Measurements from ENCODE around the gene ATAD1.

ATAD1 gene

GRCh38 chr10:87781545-87781944, 36.5 kb downstream of the ATAD1 start:
- H3K4me3 ChIP-seq (ENCODE audit: low read depth, low read length) = no peak overlapping the region
- no peaks in the 10 kb centered on the region for H3K9me3 ChIP-seq (ENCODE audit: control insufficient read depth, low read length)
- no peak overlapping the region for H3K9ac ChIP-seq
- no peak overlapping the region for H3K4me2 ChIP-seq (ENCODE audit: low read length)
- H3K36me3 ChIP-seq (ENCODE audit: control insufficient read depth, insufficient read depth, low read length) = no peaks in the 10 kb centered on the region
- H2AFZ ChIP-seq = no peak overlapping the region
- no peak for TF ChIP-seq CTCF (IDR thresholded peaks at IDR 0.05)
- no peaks in the 10 kb centered on the region for H3K4me1 ChIP-seq
- no peaks in the 10 kb centered on the region for H3K27me3 ChIP-seq (ENCODE audit: control insufficient read depth, insufficient read depth, low read length)
- H3K79me2 ChIP-seq = no peaks in the 10 kb centered on the region
- no peak overlapping the region for H3K27ac ChIP-seq

- no peak for TF ChIP-seq CTCF (IDR thresholded peaks at IDR 0.05)
- no peak overlapping the region for H3K27ac ChIP-seq
- H2AFZ ChIP-seq = no peak overlapping the region
- H3K4me3 ChIP-seq (ENCODE audit: low read depth, low read length) = no peak overlapping the region
- no peaks in the 10 kb centered on the region for H3K79me2 ChIP-seq
- H3K4me2 ChIP-seq (ENCODE audit: low read length) = no peak overlapping the region
- no peaks in the 10 kb centered on the region for H3K27me3 ChIP-seq (ENCODE audit: control insufficient read depth, insufficient read depth, low read length)
- no peaks in the 10 kb centered on the region for H3K4me1 ChIP-seq
- H3K9me3 ChIP-seq (ENCODE audit: control insufficient read depth, low read length) = no peaks in the 10 kb centered on the region
- H3K36me3 ChIP-seq (ENCODE audit: control insufficient read depth, insufficient read depth, low read length) = no peaks in the 10 kb centered on the region
- H3K9ac ChIP-seq = no peak overlapping the region
Measured at GRCh38 chr10:87776328-87776727, 41.7 kb downstream of the ATAD1 start.

- no peaks in the 10 kb centered on the region for H3K36me3 ChIP-seq (ENCODE audit: control insufficient read depth, insufficient read depth, low read length)
- H2AFZ ChIP-seq = no peak overlapping the region
- no peaks in the 10 kb centered on the region for H3K27me3 ChIP-seq (ENCODE audit: control insufficient read depth, insufficient read depth, low read length)
- no peak overlapping the region for H3K4me2 ChIP-seq (ENCODE audit: low read length)
- H3K9me3 ChIP-seq (ENCODE audit: control insufficient read depth, low read length) = no peaks in the 10 kb centered on the region
- TF ChIP-seq CTCF (IDR thresholded peaks at IDR 0.05) = no peak
- no peak overlapping the region for H3K9ac ChIP-seq
- H3K27ac ChIP-seq = no peak overlapping the region
- H3K4me3 ChIP-seq (ENCODE audit: low read depth, low read length) = no peak overlapping the region
- no peaks in the 10 kb centered on the region for H3K4me1 ChIP-seq
- H3K79me2 ChIP-seq = no peaks in the 10 kb centered on the region
Measured at GRCh38 chr10:87775766-87776165, 42.3 kb downstream of the ATAD1 start.

- no peak overlapping the region for H2AFZ ChIP-seq
- no peaks in the 10 kb centered on the region for H3K36me3 ChIP-seq (ENCODE audit: control insufficient read depth, insufficient read depth, low read length)
- no peak overlapping the region for H3K27ac ChIP-seq
- no peak overlapping the region for H3K4me2 ChIP-seq (ENCODE audit: low read length)
- no peak overlapping the region for H3K9ac ChIP-seq
- no peaks in the 10 kb centered on the region for H3K9me3 ChIP-seq (ENCODE audit: control insufficient read depth, low read length)
- H3K4me1 ChIP-seq = no peaks in the 10 kb centered on the region
- H3K79me2 ChIP-seq = no peaks in the 10 kb centered on the region
- no peaks in the 10 kb centered on the region for H3K27me3 ChIP-seq (ENCODE audit: control insufficient read depth, insufficient read depth, low read length)
- TF ChIP-seq CTCF (IDR thresholded peaks at IDR 0.05) = peak; percentile 47
- H3K4me3 ChIP-seq (ENCODE audit: low read depth, low read length) = no peak overlapping the region
Measured at GRCh38 chr10:87771871-87772500, 46.0 kb downstream of the ATAD1 start.

- no peak overlapping the region for H3K4me2 ChIP-seq (ENCODE audit: low read length)
- H3K4me1 ChIP-seq = no peaks in the 10 kb centered on the region
- no peaks in the 10 kb centered on the region for H3K9me3 ChIP-seq (ENCODE audit: control insufficient read depth, low read length)
- no peak overlapping the region for H3K9ac ChIP-seq
- no peak overlapping the region for H3K4me3 ChIP-seq (ENCODE audit: low read depth, low read length)
- TF ChIP-seq CTCF (IDR thresholded peaks at IDR 0.05) = no peak
- no peak overlapping the region for H2AFZ ChIP-seq
- no peaks in the 10 kb centered on the region for H3K79me2 ChIP-seq
- no peaks in the 10 kb centered on the region for H3K27me3 ChIP-seq (ENCODE audit: control insufficient read depth, insufficient read depth, low read length)
- H3K36me3 ChIP-seq (ENCODE audit: control insufficient read depth, insufficient read depth, low read length) = no peaks in the 10 kb centered on the region
- no peak overlapping the region for H3K27ac ChIP-seq
Measured at GRCh38 chr10:87767253-87767652, 50.8 kb downstream of the ATAD1 start.
